Coronary artery (tissue), 2 donors: ENCODE data around the gene THAP4.

Experiments used
- DNase-seq: peaks from one replicate; pipeline ENCODE4 v3.0.0-alpha.2; 2017; ENCODE audit warnings: low spot score
- H3K27ac ChIP-seq, 2 donors: fragments of 200-600 bp; sonication (generic); one replicate each; pipeline ENCODE4 v1.5.1; 2016 to 2019
- H3K4me3 ChIP-seq: fragments of 200-600 bp; sonication (generic); 2 replicates; pipeline ENCODE4 v1.5.1; 2016; ENCODE audit warnings: mild to moderate bottlenecking, moderate library complexity
- CTCF ChIP-seq: fragments of 200-600 bp; sonication (generic); IDR thresholded peaks from one replicate; pipeline ENCODE4 v1.5.1; 2019; ENCODE audit warnings: antibody characterized with exemption

Gene THAP4

GRCh38 chr2:241654551-241654950, 17.6 kb upstream of the THAP4 start:
- no peak for DNase-seq
- TF ChIP-seq CTCF = no peak
- Histone ChIP-seq H3K27ac (no peak overlapping the region), H3K4me3 (no peak overlapping the region)

DNA sequence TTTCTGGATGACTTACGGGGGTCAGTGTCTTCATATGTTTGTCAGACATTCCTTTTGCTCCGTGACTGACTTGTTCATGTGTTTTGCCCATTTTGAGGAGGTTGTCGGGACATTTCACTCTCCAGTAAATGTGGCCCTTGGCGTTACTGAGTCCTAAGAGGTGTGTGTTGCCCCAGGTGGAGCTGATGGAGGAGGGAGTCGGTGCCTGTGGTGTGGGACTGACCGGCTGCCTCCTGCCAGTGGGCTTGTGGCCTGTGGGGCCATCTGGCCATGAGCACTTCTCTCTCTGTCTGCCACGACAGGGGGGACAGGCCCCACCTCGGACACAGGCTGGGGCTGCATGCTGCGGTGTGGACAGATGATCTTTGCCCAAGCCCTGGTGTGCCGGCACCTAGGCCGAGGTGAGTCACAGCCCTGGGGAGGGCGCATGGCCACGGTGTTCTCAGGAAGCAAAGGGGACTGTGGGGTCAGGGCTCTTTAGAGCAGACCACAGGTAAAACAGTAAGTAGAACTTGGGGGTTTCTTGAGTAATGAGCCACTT, 16.3 kb upstream of the THAP4 start:
- TF ChIP-seq CTCF = no peak
- H3K27ac ChIP-seq = no peak overlapping the region
- no peak for DNase-seq
- no peak overlapping the region for H3K4me3 ChIP-seq

DNA sequence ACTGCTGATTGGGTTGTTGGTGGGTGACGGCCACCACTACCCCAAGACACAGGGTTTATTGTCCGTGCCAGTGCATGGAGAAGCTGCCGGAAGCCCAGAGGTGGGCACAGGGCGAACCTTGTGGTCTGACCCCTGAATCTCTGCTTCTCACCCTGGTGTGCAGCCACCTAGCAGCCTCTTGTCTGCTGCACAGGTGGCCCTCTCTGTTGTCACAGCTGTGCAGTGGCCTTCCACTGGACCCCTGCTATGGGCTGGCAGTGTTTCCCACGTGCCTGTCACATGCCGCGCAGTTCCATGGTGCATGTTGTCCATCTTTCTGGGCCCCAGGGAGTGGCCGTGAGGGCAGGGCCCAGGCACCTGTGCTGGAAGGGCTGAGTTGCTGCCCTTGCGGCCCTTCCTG, 15.8 kb upstream of the THAP4 start:
- H3K27ac ChIP-seq = no peak overlapping the region
- DNase-seq = no peak
- no peak overlapping the region for H3K4me3 ChIP-seq
- TF ChIP-seq CTCF = no peak

- Histone ChIP-seq H3K27ac (no peak overlapping the region), H3K4me3 (no peak overlapping the region)
- no peak for TF ChIP-seq CTCF
- DNase-seq = no peak
These were observed 15.2 kb upstream of the THAP4 start for GRCh38 chr2:241652142-241652541.

DNA sequence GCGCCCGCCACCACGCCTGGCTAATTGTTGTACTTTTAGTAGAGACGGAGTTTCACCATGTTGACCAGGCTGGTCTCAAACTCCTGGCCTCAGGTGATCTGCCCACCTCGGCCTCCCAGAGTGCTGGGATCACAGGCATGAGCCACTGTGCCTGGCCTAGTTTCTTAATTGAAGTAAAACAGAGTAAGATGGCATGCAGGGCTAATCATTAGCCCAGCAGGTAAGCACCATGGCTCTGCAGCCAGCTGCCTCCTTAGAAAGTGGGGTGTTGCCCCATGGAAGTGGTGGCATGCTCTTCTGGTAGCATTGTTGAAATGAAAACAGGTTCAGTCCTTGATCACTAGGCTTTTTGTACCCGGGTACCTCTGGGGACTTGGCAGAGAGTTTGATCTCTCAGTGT, 13.0 kb upstream of the THAP4 start:
- H3K4me3 ChIP-seq = no peak overlapping the region
- no peak for TF ChIP-seq CTCF
- no peak overlapping the region for H3K27ac ChIP-seq
- no peak for DNase-seq

DNA sequence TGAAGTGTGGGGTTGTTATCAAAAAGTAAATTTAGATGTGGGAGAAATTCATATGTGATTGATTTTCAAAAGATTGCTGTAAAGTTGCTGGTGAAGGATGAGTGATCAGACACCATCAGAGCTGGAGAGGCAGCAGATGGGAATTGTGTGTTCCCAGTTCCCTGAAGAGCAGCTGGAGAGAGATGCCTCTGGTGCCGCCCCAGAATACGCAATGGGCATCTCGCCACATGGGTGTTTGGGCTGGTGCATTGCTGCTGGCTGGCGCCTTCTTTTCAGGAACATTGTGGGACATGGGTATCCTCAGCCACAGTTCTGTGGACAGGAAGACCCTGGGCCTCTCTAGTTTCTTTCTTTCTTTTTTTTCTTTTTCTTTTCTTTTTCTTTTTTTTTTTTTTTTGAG, 12.4 kb upstream of the THAP4 start:
- no peak for DNase-seq
- no peak for TF ChIP-seq CTCF
- no peak overlapping the region for H3K27ac ChIP-seq
- H3K4me3 ChIP-seq = no peak overlapping the region

DNA sequence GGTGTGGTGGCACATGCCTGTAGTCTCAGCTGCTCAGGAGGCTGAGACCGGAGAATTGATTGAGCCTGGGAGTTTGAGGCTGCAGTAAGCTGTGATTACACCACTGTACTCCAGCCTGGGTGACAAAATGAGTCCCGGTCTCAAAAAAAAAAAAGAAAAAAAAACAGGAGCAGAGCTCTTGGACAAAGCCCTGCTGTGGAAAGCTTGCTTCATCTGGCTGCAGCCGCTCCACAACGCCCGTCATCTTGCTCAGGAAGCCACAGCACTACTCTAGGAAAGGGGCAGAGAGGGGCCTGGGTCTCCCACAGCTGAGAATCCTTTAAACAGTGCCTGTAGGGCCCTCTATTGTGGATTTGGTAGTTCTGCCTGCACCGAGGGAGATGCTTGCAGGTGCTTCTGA, 11.5 kb upstream of the THAP4 start:
- DNase-seq = no peak
- no peak overlapping the region for H3K27ac ChIP-seq

More for the DNA sequence above, 11.5 kb upstream of the THAP4 start:
- TF ChIP-seq CTCF = no peak
- H3K4me3 ChIP-seq = no peak overlapping the region
